ENCODE data around the gene CLEC20A.

CLEC20A gene

GRCh38 chr1:178534137-178534868 lies 37.5 kb upstream of the CLEC20A start:
- no peak overlapping the region for H3K27ac Mint-ChIP-seq
- no peaks in the 10 kb centered on the region for H3K9me3 Mint-ChIP-seq
- ATAC-seq (ENCODE audit: low read depth): no peak
- no peak for DNase-seq (ENCODE audit: low spot score in 2 of 2)
- no peak overlapping the region for H3K4me3 Mint-ChIP-seq
- H3K4me1 Mint-ChIP-seq: peaks cover 4% of the 10 kb centered on the region
- H3K27me3 Mint-ChIP-seq: no peaks in the 10 kb centered on the region
- no peaks in the 10 kb centered on the region for H3K36me3 Mint-ChIP-seq

GRCh38 chr1:178533121-178533946 lies 36.6 kb upstream of the CLEC20A start:
- H3K4me1 Mint-ChIP-seq: peaks cover 3% of the 10 kb centered on the region
- no peak for ATAC-seq (ENCODE audit: low read depth)
- no peaks in the 10 kb centered on the region for H3K27me3 Mint-ChIP-seq
- no peak overlapping the region for H3K4me3 Mint-ChIP-seq
- H3K36me3 Mint-ChIP-seq: no peaks in the 10 kb centered on the region
- no peak for DNase-seq (ENCODE audit: low spot score in 2 of 2)
- H3K27ac Mint-ChIP-seq: no peak overlapping the region
- no peaks in the 10 kb centered on the region for H3K9me3 Mint-ChIP-seq

GRCh38 chr1:178532392-178532791 lies 35.6 kb upstream of the CLEC20A start:
- peak; percentile 90 for ATAC-seq (ENCODE audit: low read depth)
- no peaks in the 10 kb centered on the region for H3K27me3 Mint-ChIP-seq
- no peak overlapping the region for H3K4me3 Mint-ChIP-seq
- peaks cover 7% of the 10 kb centered on the region for H3K4me1 Mint-ChIP-seq
- no peak overlapping the region for H3K27ac Mint-ChIP-seq
- no peaks in the 10 kb centered on the region for H3K9me3 Mint-ChIP-seq
- DNase-seq (ENCODE audit: low spot score in 2 of 2): peak; percentile 77 to 79
- H3K36me3 Mint-ChIP-seq: no peaks in the 10 kb centered on the region

- H3K4me3 Mint-ChIP-seq: no peak overlapping the region
- H3K27me3 Mint-ChIP-seq: no peaks in the 10 kb centered on the region
- no peak for DNase-seq (ENCODE audit: low spot score in 2 of 2)
- H3K4me1 Mint-ChIP-seq: peaks cover 9% of the 10 kb centered on the region
- no peaks in the 10 kb centered on the region for H3K9me3 Mint-ChIP-seq
- no peaks in the 10 kb centered on the region for H3K36me3 Mint-ChIP-seq
- ATAC-seq (ENCODE audit: low read depth): peak; percentile 9
- H3K27ac Mint-ChIP-seq: no peak overlapping the region
These were observed 35.1 kb upstream of the CLEC20A start for GRCh38 chr1:178531887-178532286.

- Mint-ChIP-seq H3K4me1 (peaks cover 9% of the 10 kb centered on the region), H3K27ac (no peak overlapping the region), H3K9me3 (no peaks in the 10 kb centered on the region), H3K36me3 (no peaks in the 10 kb centered on the region), H3K4me3 (no peak overlapping the region), H3K27me3 (no peaks in the 10 kb centered on the region)
- DNase-seq (ENCODE audit: low spot score in 2 of 2): no peak
- no peak for ATAC-seq (ENCODE audit: low read depth)
These were observed 33.7 kb upstream of the CLEC20A start for GRCh38 chr1:178530502-178530901.

- no peak for ATAC-seq (ENCODE audit: low read depth)
These were observed 33.3 kb upstream of the CLEC20A start for GRCh38 chr1:178530037-178530402.

GRCh38 chr1:178529364-178530036 lies 32.7 kb upstream of the CLEC20A start:
- H3K27me3 Mint-ChIP-seq: no peaks in the 10 kb centered on the region
- no peaks in the 10 kb centered on the region for H3K36me3 Mint-ChIP-seq
- no peak overlapping the region for H3K27ac Mint-ChIP-seq
- peaks cover 1% of the 10 kb centered on the region for H3K9me3 Mint-ChIP-seq
- no peak for DNase-seq (ENCODE audit: low spot score in 2 of 2)
- ATAC-seq (ENCODE audit: low read depth): no peak
- H3K4me1 Mint-ChIP-seq: peaks cover 9% of the 10 kb centered on the region
- H3K4me3 Mint-ChIP-seq: no peak overlapping the region

More at GRCh38 chr1:178530037-178530402, 33.3 kb upstream of the CLEC20A start:
- H3K4me3 Mint-ChIP-seq: no peak overlapping the region
- no peaks in the 10 kb centered on the region for H3K27me3 Mint-ChIP-seq
- H3K36me3 Mint-ChIP-seq: no peaks in the 10 kb centered on the region
- no peak for DNase-seq (ENCODE audit: low spot score in 2 of 2)
- H3K27ac Mint-ChIP-seq: no peak overlapping the region
- peaks cover 9% of the 10 kb centered on the region for H3K4me1 Mint-ChIP-seq
- no peaks in the 10 kb centered on the region for H3K9me3 Mint-ChIP-seq

- H3K27me3 Mint-ChIP-seq: no peaks in the 10 kb centered on the region
- no peak overlapping the region for H3K27ac Mint-ChIP-seq
- DNase-seq (ENCODE audit: low spot score in 2 of 2) (no peak), ATAC-seq (ENCODE audit: low read depth) (no peak)
- H3K9me3 Mint-ChIP-seq: peaks cover 1% of the 10 kb centered on the region
- H3K36me3 Mint-ChIP-seq: no peaks in the 10 kb centered on the region
- H3K4me1 Mint-ChIP-seq: peaks cover 9% of the 10 kb centered on the region
- no peak overlapping the region for H3K4me3 Mint-ChIP-seq
These were observed 32.2 kb upstream of the CLEC20A start for GRCh38 chr1:178528953-178529335.

GRCh38 chr1:178528228-178528952 lies 31.6 kb upstream of the CLEC20A start:
- H3K27me3 Mint-ChIP-seq: no peaks in the 10 kb centered on the region
- no peak overlapping the region for H3K27ac Mint-ChIP-seq
- DNase-seq (ENCODE audit: low spot score in 2 of 2): no peak
- peaks cover 9% of the 10 kb centered on the region for H3K4me1 Mint-ChIP-seq
- no peak overlapping the region for H3K4me3 Mint-ChIP-seq
- H3K9me3 Mint-ChIP-seq: peaks cover 1% of the 10 kb centered on the region
- no peak for ATAC-seq (ENCODE audit: low read depth)
- no peaks in the 10 kb centered on the region for H3K36me3 Mint-ChIP-seq

- H3K27ac Mint-ChIP-seq: no peak overlapping the region
- peak; percentile 63 for ATAC-seq (ENCODE audit: low read depth)
- H3K4me3 Mint-ChIP-seq: no peak overlapping the region
- no peak for DNase-seq (ENCODE audit: low spot score in 2 of 2)
- no peaks in the 10 kb centered on the region for H3K36me3 Mint-ChIP-seq
- H3K4me1 Mint-ChIP-seq: peaks cover 6% of the 10 kb centered on the region
- H3K27me3 Mint-ChIP-seq: no peaks in the 10 kb centered on the region
- H3K9me3 Mint-ChIP-seq: peaks cover 1% of the 10 kb centered on the region
These were observed 30.4 kb upstream of the CLEC20A start for GRCh38 chr1:178527117-178527516.

GRCh38 chr1:178521241-178521640 lies 24.5 kb upstream of the CLEC20A start:
- ATAC-seq (ENCODE audit: low read depth) (no peak), DNase-seq (ENCODE audit: low spot score in 2 of 2) (no peak)
- Mint-ChIP-seq H3K9me3 (peaks cover 1% of the 10 kb centered on the region), H3K36me3 (no peaks in the 10 kb centered on the region), H3K27ac (no peak overlapping the region), H3K4me1 (no peaks in the 10 kb centered on the region), H3K27me3 (no peaks in the 10 kb centered on the region), H3K4me3 (no peak overlapping the region)

- no peak for DNase-seq (ENCODE audit: low spot score in 2 of 2)
- Mint-ChIP-seq H3K27ac (no peak overlapping the region), H3K9me3 (peaks cover 1% of the 10 kb centered on the region), H3K4me1 (no peaks in the 10 kb centered on the region), H3K4me3 (no peak overlapping the region), H3K36me3 (no peaks in the 10 kb centered on the region), H3K27me3 (no peaks in the 10 kb centered on the region)
- ATAC-seq (ENCODE audit: low read depth): no peak
These were observed 24.0 kb upstream of the CLEC20A start for GRCh38 chr1:178520803-178521202.

GRCh38 chr1:178518894-178519293 lies 22.1 kb upstream of the CLEC20A start:
- peaks cover 2% of the 10 kb centered on the region for H3K27me3 Mint-ChIP-seq
- no peak for ATAC-seq (ENCODE audit: low read depth)
- peaks cover 3% of the 10 kb centered on the region for H3K4me1 Mint-ChIP-seq
- H3K4me3 Mint-ChIP-seq: no peak overlapping the region
- DNase-seq (ENCODE audit: low spot score in 2 of 2): no peak
- no peaks in the 10 kb centered on the region for H3K9me3 Mint-ChIP-seq
- H3K27ac Mint-ChIP-seq: no peak overlapping the region
- H3K36me3 Mint-ChIP-seq: no peaks in the 10 kb centered on the region

- Mint-ChIP-seq H3K4me3 (no peak overlapping the region), H3K9me3 (no peaks in the 10 kb centered on the region), H3K36me3 (no peaks in the 10 kb centered on the region), H3K27me3 (peaks cover 2% of the 10 kb centered on the region), H3K27ac (no peak overlapping the region), H3K4me1 (peaks cover 3% of the 10 kb centered on the region)
- DNase-seq (ENCODE audit: low spot score in 2 of 2): no peak
- no peak for ATAC-seq (ENCODE audit: low read depth)
These were observed 19.3 kb upstream of the CLEC20A start for GRCh38 chr1:178516110-178516509.

Measured in memory B cell (primary cell).